ENCODE results near the gene CASP8AP2. TPM values are rescaled to one million over a fixed set of nuclear protein-coding genes. Genes with fewer than 3 reads are reported as not detected.

The CASP8AP2 gene
- total and polyA plus RNA-seq, 9 of the 15 experiments (the other 6 are each of a cell fraction or from before 2014, with no cell fraction given): 10.6 to 30.0 (median 19.1) TPM

- no peak for TF ChIP-seq ZNF318 (IDR thresholded peaks at IDR 0.05; ENCODE audit: borderline replicate concordance in 1 of 2, low read depth in 1 of 2)
Measured at GRCh38 chr6:89799756-89800155, 29.9 kb upstream of the CASP8AP2 start (continued).

GRCh38 chr6:89803271-89803670 is 26.4 kb upstream of the CASP8AP2 start:
- no peaks in the 10 kb centered on the region for H3K9me1 ChIP-seq (ENCODE audit: control insufficient read depth, insufficient read depth, low read length)
- WGBS (ENCODE audit: insufficient coverage, low coverage, missing lambda C conversion rate): 99% methylated on average over 10 of the region's 10 CpGs
- no peaks in the 10 kb centered on the region for H3K9me3 ChIP-seq (replicated peaks; ENCODE audit: control insufficient read depth, insufficient read depth, low read depth, low read length)
- no peak overlapping the region for H3K4me2 ChIP-seq (ENCODE audit: insufficient read depth, low read length)
- H3K79me2 ChIP-seq (ENCODE audit: control insufficient read depth, insufficient read depth, low read length): peaks cover 68% of the 10 kb centered on the region
- ATAC-seq (no peak), DNase-seq (ENCODE audit: extremely low read depth in 1 of 4, low spot score in 3 of 4) (no peak), FAIRE-seq (no peak)
- no TSS peak for BruUV-seq (replicated peaks)
- no peak overlapping the region for H3K4me3 ChIP-seq
- POLR2A ChIA-PET: interaction anchor here (0.7 to 2.1 kb wide), 2 partner anchors 10 to 40 kb away, joined by 3 to 8 read pairs; no protein-coding TSS in a partner anchor
- CTCF ChIA-PET (ENCODE audit: low intra/inter-chr PET ratio): no interaction called here
- H3K36me3 ChIP-seq (ENCODE audit: control insufficient read depth, insufficient read depth, low read length): peaks cover 50% of the 10 kb centered on the region
- in situ Hi-C loops (cut with MboI) (no loop called here), intact Hi-C loops (cut with micrococcal nuclease) (no loop called here)
- peaks cover 4 to 12% of the 10 kb centered on the region in 2 experiments; a peak in 4 of 5 replicates for H3K4me1 ChIP-seq (replicated peaks in 1 of 2; ENCODE audit: control insufficient read depth in 2 of 2, insufficient read depth in 2 of 2, low read length in 2 of 2)
- no peak overlapping the region for H3K27ac ChIP-seq (ENCODE audit: extremely low read depth, low read depth, low read length)
- H2AFZ ChIP-seq (ENCODE audit: low read depth, low read length): no peak overlapping the region
- H3K27me3 ChIP-seq (ENCODE audit: control insufficient read depth in 2 of 2, insufficient read depth in 2 of 2, low read length in 2 of 2): no peaks in the 10 kb centered on the region
- H4K20me1 ChIP-seq (replicated peaks; ENCODE audit: control insufficient read depth, insufficient read depth, low read length): no peaks in the 10 kb centered on the region; the same call in 1 of the 2 replicates
- H3K9ac ChIP-seq (ENCODE audit: insufficient read depth in 1 of 2, low read depth in 2 of 2, low read length in 2 of 2): no peak overlapping the region
- TF ChIP-seq RBM22 (IDR thresholded peaks at IDR 0.05; ENCODE audit: low read depth, low read length, poor library complexity, severe bottlenecking) (no peak), FOXJ3 (CRISPR knock-in tag; IDR thresholded peaks at IDR 0.05) (no peak), ZNF121 (CRISPR knock-in tag; conservative IDR thresholded peaks at IDR 0.05) (no peak), PHF20 (IDR thresholded peaks at IDR 0.05; ENCODE audit: partially characterized antibody) (no peak), ZNF408 (CRISPR knock-in tag; IDR thresholded peaks at IDR 0.05; ENCODE audit: low read depth) (no peak), CREB5 (CRISPR knock-in tag; IDR thresholded peaks at IDR 0.05) (no peak), ZNF184 (CRISPR knock-in tag; IDR thresholded peaks at IDR 0.05) (no peak), ZNF561 (CRISPR knock-in tag; conservative IDR thresholded peaks at IDR 0.05) (no peak)

Measured in K562 (cell line).